ENCODE data around the gene GPC5.
"Not testable (repeated sequence)": the region's sequence is repeated elsewhere in the genome, so short reads cannot be mapped to it uniquely, and the experiment has no call there.

GPC5 gene

GRCh38 chr13:92500192-92500591 is 1101.8 kb downstream of the GPC5 start:
- no peak for DNase-seq

GRCh38 chr13:92510416-92510815 is 1112.0 kb downstream of the GPC5 start:
- DNase-seq, result peak; percentile 88

- no peak for DNase-seq
These were observed 1114.4 kb downstream of the GPC5 start for GRCh38 chr13:92512852-92513251.

GRCh38 chr13:92513672-92514071 is 1115.3 kb downstream of the GPC5 start:
- no peak for DNase-seq

GRCh38 chr13:92514420-92515125 is 1116.2 kb downstream of the GPC5 start:
- no peak for DNase-seq

- not testable (repeated sequence) for DNase-seq
These were observed 1118.5 kb downstream of the GPC5 start for GRCh38 chr13:92516878-92517277.

GRCh38 chr13:92518622-92519021 is 1120.2 kb downstream of the GPC5 start:
- DNase-seq, result not testable (repeated sequence)

GRCh38 chr13:92530364-92530763 is 1131.9 kb downstream of the GPC5 start:
- no peak for DNase-seq

GRCh38 chr13:92535222-92536006 is 1137.0 kb downstream of the GPC5 start:
- DNase-seq, result no peak

GRCh38 chr13:92537471-92537870 is 1139.0 kb downstream of the GPC5 start:
- DNase-seq, result peak; percentile 96

- no peak for DNase-seq
These were observed 1139.7 kb downstream of the GPC5 start for GRCh38 chr13:92538164-92538563.

- DNase-seq, result not testable (repeated sequence)
These were observed 1140.7 kb downstream of the GPC5 start for GRCh38 chr13:92539148-92539547.

- peak; percentile 79 for DNase-seq
These were observed 1148.8 kb downstream of the GPC5 start for GRCh38 chr13:92547266-92547665.

- no peak for DNase-seq
These were observed 1150.9 kb downstream of the GPC5 start for GRCh38 chr13:92549276-92549675.

GRCh38 chr13:92553470-92554114 is 1155.2 kb downstream of the GPC5 start:
- no peak for DNase-seq

GRCh38 chr13:92560883-92561282 is 1162.5 kb downstream of the GPC5 start:
- no peak for DNase-seq

GRCh38 chr13:92564942-92565341 is 1166.5 kb downstream of the GPC5 start:
- DNase-seq, result no peak

- DNase-seq, result no peak
These were observed 1168.3 kb downstream of the GPC5 start for GRCh38 chr13:92566767-92567166.

GRCh38 chr13:92572190-92572589 is 1173.8 kb downstream of the GPC5 start:
- no peak for DNase-seq

GRCh38 chr13:92573467-92574057 is 1175.1 kb downstream of the GPC5 start:
- DNase-seq, result no peak

- DNase-seq, result no peak
These were observed 1176.1 kb downstream of the GPC5 start for GRCh38 chr13:92574499-92574898.

- no peak for DNase-seq
These were observed 1177.4 kb downstream of the GPC5 start for GRCh38 chr13:92575777-92576176.

GRCh38 chr13:92578358-92578757 is 1179.9 kb downstream of the GPC5 start:
- no peak for DNase-seq

Data from NCI-H226 (cell line).